Subcutaneous adipose tissue (tissue), 4 donors: ENCODE data around the gene TREH. TPM values are rescaled to one million over a fixed set of nuclear protein-coding genes. Genes with fewer than 3 reads are reported as not detected.

Experiments
- total RNA-seq, 4 donors: library from RNA; depleted of rRNA; stranded (reverse); fragments of >200 nt; gene quantifications; one replicate each; pipeline ENCODE4 v1.1.0, GENCODE V29; 2016
- TF ChIP-seq, protein P1 (sequence below): fragments of 450-650 bp; IDR thresholded peaks from one replicate; pipeline ENCODE4 v1.5.1; 2016; ENCODE audit warnings: low read depth, mild to moderate bottlenecking, control low read depth, antibody characterized with exemption, moderate library complexity

Gene TREH
- total RNA-seq, 4 donors from 2014 or later, result not detected

DNA sequence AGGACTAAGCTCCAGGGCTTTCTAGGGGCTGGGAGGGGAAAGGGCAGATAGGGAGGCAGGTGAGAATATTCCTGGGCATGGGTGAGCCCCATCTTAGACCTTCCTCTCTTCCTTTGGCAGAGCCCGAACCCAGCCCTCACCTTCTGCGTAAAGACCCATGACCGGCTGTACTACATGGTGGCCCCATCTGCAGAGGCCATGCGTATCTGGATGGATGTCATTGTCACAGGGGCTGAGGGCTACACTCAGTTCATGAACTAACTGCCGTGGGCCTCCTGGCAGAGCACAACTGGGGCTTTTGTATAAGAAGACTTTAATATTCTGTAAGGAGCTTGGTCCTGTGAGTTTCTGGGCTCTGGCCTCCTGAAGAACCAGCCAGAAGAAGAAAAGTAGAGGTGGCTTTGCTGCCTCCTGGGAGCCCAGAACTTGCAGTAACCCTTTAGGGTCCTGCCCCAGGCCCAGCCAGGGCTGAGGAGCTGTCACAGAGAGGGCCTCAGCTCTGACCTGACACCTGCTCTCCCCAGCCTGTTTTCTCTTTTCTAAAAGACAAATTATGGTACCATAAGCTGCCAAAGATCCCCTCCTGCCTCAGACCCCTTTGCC is 22.8 kb downstream of the TREH start:
- TF ChIP-seq, protein P1, sequence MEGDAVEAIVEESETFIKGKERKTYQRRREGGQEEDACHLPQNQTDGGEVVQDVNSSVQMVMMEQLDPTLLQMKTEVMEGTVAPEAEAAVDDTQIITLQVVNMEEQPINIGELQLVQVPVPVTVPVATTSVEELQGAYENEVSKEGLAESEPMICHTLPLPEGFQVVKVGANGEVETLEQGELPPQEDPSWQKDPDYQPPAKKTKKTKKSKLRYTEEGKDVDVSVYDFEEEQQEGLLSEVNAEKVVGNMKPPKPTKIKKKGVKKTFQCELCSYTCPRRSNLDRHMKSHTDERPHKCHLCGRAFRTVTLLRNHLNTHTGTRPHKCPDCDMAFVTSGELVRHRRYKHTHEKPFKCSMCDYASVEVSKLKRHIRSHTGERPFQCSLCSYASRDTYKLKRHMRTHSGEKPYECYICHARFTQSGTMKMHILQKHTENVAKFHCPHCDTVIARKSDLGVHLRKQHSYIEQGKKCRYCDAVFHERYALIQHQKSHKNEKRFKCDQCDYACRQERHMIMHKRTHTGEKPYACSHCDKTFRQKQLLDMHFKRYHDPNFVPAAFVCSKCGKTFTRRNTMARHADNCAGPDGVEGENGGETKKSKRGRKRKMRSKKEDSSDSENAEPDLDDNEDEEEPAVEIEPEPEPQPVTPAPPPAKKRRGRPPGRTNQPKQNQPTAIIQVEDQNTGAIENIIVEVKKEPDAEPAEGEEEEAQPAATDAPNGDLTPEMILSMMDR, result no peak

DNA sequence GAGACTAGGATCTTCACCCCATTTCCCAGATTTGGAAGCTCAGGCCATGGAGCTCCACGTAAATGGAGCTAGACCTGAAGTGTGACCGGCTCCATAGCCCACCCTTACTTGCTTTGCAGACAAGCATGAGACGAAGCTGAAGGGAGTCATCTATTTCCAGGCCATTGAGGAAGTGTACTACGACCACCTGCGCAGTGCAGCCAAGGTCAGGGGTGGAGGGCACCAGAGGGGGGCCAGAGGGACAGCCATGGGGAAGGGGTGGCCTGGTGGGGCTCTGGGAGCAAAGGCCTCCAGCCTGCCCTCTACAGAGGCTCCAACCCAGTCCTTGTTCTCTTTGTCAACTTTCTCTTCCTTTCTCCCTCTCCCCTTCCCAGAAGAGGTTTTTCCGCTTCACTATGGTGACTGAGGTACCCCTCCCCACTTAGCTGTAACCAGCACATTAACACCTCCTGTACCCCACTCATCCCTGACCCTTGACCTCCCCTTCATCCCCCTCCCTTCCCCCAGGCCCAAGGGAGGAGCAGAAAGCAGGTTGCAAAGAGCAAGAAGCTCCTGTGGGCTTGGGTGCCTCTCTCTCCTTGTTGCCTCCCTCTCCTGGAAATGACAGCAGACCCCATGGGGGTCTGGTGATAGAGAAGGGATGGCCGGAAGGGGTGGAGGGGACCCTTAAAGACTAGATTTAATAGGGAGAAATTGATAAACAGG is 23.8 kb downstream of the TREH start:
- TF ChIP-seq, protein P1, result no peak

DNA sequence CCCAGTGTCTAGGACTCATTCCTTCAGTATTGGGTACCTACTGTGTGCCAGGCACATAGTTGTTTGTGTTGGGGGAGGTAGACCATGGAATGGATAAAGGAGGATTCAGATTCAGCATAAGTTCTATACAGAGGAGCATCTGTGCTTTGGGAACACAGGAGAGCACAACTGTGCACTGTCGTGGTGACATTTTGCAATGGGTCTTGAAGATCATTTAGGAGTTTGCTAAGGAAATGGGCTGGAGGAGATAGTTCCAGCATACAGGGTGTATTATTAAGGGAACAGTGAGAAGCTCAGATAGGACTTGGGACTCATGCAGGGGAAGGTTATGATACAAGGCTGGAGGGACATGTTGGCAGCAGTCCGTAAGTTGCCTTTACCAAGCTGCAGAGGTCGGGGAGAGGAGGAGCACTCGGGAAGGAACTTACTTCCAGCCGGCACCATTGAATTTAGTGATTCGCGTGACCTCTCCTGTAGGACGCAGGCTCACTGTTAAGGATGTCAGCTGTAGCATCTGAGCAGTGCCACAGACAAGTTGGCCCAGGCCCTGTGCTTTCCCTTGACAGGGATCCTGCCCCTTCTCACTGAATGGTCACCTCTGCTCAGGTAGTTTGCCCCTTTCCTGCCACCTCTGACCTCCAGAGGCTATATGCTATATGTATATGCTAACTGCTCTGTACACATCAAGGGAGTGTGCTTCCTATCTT is 25.6 kb downstream of the TREH start:
- TF ChIP-seq, protein P1, result no peak

DNA sequence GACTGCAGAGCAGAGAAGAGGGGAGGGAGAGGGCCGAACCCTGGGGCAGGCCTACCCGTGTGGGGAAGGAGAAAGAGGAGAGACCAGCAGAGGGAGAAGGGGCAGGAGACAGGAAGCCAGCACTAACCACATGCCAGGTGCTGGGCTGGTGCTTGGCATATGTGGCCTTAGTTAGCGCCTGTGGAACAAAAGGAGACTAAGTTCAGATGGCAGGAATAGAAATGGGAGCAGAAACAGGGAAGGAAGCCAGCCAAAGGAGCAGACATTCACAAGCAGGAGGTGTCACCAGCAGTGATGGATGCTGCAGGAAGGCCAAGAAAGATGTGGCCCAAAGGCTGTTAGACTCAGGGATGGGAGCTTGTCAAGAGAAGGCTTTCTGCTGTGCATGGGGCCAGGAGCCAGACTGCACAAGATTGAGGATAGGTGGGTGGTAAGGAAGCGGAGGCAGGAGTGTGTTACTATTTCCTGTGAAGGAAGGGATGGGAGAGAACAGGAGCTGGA is 26.7 kb downstream of the TREH start:
- TF ChIP-seq, protein P1, result no peak

DNA sequence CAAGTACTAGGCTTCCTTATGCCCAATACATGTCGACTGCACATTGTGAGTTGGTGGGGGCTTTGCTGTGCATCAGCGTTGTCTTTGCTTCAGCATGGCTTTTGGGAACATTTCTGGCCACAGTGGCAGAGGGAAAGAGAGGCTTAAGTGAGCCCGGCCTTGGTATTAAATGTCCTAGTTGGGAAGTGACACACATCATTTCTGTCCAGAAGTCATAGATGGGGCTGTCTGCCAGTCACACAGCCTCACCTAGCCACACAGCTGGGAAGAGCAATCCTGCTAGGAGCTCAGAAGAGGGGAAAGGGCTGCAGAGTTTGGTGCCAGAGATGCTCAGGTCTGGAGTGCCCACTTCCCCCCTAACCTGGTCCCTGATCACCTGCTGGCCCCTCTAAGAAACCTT is 27.6 kb downstream of the TREH start:
- TF ChIP-seq, protein P1, result no peak

DNA sequence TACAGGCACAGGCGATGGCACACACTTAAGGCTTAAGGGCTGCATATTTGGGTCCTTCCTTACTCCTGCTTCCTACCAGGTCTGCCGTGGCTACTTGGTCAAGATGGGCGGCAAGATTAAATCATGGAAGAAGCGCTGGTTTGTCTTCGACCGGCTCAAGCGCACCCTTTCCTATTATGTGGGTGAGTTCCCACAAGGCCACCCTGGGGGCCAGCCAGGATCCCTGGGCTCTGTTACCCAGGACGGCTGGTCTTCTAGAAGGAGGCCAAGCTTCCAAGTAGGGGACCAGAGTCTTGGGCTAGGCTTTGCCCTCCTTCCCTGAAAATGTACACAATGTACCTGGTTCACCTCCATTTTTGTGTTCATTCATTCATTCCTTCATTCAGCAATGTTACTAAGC is 29.1 kb downstream of the TREH start:
- TF ChIP-seq, protein P1, result no peak

DNA sequence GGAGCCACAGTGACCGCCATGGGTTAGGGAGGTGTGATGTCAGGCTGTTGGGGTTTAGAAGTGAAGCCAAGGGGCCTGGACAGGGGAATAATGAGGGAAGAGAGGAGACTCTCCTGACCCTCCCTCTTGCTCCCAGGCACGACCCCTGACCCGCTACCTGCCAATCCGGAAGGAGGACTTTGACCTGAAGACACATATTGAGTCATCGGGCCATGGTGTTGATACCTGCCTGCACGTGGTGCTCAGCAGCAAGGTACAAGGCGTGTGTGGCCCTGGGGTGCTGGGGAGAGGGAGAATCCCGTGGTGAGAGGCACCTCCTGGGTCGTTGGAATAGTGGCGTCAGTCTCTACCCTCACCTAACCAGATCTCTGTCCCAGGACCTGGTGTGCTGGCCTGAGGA is 29.5 kb downstream of the TREH start:
- TF ChIP-seq, protein P1, result no peak
